GM12801 (cell line): ENCODE results near the gene TJP2.

Source experiments
- TF ChIP-seq, protein P1 (sequence below): IDR thresholded peaks from one replicate; pipeline ENCODE4 v1.5.1; 2011; ENCODE audit warnings: control low read depth; ENCODE audit not compliant: insufficient read length; ENCODE audit errors: extremely low read depth

The TJP2 gene

DNA sequence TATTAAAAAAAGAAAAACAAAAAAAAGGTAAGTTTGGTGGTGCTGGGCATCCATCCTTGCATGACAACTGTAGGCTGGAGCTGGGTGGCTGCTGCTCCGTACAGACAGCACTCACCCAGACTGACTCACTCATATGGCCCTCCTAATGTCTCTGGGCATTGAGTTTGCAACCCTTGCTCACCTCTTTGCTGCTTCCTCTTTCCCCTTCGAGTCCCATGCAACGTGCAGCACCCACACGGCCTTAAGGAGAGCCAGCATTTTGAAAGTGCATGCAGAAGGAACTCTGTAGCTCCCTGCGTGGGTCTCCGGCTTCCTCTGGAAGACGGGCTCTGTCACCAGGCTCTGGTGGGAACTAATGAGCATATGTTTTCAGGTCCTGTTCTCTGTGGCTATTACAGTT is 90.4 kb downstream of the TJP2 start:
- TF ChIP-seq, protein P1, sequence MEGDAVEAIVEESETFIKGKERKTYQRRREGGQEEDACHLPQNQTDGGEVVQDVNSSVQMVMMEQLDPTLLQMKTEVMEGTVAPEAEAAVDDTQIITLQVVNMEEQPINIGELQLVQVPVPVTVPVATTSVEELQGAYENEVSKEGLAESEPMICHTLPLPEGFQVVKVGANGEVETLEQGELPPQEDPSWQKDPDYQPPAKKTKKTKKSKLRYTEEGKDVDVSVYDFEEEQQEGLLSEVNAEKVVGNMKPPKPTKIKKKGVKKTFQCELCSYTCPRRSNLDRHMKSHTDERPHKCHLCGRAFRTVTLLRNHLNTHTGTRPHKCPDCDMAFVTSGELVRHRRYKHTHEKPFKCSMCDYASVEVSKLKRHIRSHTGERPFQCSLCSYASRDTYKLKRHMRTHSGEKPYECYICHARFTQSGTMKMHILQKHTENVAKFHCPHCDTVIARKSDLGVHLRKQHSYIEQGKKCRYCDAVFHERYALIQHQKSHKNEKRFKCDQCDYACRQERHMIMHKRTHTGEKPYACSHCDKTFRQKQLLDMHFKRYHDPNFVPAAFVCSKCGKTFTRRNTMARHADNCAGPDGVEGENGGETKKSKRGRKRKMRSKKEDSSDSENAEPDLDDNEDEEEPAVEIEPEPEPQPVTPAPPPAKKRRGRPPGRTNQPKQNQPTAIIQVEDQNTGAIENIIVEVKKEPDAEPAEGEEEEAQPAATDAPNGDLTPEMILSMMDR = no peak

DNA sequence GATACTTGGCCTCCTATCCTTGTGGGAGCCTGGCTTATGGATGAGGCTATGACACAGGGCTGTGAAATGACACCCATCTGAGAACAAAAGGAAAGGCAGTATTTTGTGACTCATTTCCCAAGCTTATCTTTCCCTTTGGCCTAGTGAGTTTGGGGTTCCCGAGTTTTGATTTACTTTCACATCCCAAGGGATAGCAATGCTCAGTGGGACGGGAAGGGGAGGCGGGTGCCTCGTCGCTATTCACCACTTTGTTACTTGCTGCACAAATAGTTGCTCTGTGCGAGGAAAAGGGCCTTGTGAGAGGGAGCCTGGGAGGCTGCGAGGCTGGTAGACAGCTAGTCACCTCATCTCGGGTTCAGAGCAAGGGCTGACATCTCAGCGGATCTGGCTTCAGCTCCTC is 91.8 kb downstream of the TJP2 start:
- TF ChIP-seq, protein P1 = no peak

DNA sequence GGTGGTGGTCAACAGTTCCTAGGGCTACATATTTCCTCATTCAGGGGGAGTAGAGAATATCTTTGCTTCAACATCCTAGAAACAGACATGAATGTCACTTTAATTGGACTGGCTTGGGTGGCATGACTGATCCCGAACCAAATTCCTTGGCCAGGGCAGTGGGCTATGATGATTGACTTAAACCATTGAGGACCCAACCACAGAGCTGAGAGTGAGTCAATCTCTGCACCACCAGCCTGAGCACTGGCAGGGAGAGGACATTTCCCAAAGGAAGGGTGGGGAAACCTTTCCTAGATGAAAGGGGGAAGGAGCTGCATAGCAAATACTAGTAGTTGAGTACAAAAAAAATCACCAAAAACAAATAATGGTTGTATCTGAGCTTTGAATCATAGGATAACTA is 98.1 kb downstream of the TJP2 start:
- TF ChIP-seq, protein P1 = no peak

DNA sequence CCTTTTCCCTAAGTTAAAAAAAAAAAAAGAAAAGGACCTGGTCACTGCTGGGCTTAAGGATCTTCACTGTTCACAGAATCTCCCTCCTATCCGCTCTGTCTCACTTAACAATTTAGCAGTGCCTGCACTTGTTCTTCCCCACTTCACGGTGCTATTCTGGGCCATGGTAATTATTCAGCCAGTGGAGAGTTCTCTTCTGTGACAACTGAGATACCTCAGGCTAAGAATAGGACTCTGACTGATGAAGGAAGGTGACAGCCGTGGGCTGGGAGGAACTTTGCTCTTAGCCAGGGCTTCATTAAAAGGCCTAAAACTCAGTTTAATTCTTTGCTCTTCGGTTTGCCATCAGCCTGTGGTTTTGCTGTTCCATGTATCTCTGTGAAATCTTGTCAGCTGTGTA is 99.1 kb downstream of the TJP2 start:
- TF ChIP-seq, protein P1 = no peak

DNA sequence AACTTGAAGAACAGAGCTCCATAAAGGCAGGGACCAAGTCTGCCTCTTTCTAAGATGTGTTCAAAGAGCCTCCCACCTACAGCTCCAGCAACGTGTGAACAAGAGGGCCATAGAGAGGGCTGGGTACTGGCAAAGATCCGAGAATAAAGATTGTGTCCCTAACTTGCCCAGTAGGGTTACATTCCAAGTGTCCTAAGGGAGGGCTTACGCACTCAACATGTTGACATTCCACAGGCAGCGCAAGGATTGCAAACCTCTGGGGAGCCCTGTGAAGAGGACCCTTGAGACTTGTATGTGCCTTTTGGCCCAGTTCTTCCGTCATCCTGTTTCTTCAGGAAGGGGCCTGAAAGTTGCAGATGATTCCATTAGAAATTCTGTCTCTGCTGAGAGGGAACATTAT is 102.7 kb downstream of the TJP2 start:
- TF ChIP-seq, protein P1 = no peak

DNA sequence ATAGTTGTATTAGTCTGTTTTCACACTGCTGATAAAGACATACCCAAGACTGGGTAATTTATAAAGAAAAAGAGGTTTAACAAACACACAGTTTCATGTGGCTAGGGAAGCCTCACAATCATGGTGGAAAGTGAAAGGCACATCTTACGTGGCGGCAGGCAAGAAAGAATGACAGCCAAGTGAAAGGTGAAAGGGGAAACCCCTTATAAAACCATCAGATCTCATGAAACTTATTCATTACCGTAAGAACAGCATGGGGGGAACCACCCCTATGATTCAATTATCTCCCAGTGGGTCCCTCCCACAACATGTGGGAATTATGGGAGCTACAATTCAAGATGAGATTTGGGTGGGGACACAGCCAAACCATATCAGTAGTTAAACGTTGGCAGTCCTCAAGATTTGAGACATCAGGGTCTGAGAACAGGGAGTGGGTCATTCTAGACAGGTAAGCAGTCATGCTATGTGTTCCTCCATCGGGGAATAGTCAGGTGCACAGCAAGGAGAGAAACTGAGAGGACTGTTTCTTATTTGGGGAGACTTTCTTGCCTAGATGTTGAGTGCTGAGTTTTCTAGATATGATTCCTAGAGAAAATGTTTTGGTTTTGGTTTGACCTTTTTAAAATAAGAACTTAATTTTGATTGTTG is 105.1 kb downstream of the TJP2 start:
- TF ChIP-seq, protein P1 = no peak

DNA sequence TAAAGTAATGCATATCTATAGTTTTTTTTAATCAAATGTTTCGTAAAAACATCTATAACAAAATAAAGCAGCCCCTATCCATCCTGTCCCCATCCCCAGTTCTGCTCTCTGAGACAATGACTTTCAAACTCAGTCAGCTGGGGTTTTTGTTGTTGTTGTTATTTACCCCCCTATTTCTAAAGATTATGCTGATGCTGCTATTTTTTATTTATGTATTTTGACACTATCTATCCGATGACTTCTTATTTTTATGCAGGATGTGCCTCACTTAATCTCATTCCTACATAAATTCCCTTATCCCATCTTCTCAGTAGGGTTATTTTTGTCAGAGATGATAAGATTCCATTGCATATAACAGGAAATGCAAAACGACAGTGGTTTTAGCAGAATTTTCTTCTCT is 105.7 kb downstream of the TJP2 start:
- TF ChIP-seq, protein P1 = no peak

DNA sequence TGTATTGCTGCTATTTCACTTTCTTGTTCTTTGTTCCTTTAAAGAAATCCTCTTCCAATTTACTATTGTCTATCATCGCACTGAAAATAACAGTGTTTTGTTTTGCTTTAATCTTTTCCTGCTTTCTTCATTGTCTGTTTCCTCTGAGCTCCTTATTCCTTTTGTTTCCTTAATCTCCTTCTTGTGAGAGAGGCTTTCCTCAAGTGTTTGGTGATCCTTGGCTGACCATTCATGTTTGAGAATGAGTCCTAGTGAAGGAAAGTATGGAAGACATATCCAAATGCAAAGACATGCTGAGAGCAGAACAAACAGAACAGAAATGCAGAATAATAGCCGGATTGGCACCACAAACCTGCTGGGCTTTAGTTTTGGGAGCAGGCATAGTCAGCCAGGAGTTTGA is 108.9 kb downstream of the TJP2 start:
- TF ChIP-seq, protein P1 = no peak
